IPS DF 6.9 (cell line): ENCODE data around the gene RNASE4.

Source experiments
- DNase-seq: peaks from one replicate; pipeline ENCODE4 v3.0.0-alpha.2; 2013; ENCODE audit warnings: low read depth, low spot score
- H3K27ac ChIP-seq: one replicate; pipeline ENCODE4 v1.5.1; 2013; ENCODE audit warnings: low read length, control low read depth
- H3K27me3 ChIP-seq: 2 replicates; pipeline ENCODE4 v1.6.1; 2013; ENCODE audit warnings: mild to moderate bottlenecking, low read length; ENCODE audit not compliant: control insufficient read depth, insufficient read depth
- H3K36me3 ChIP-seq: 2 replicates; pipeline ENCODE4 v1.6.1; 2013; ENCODE audit warnings: low read length; ENCODE audit not compliant: control insufficient read depth, insufficient read depth
- H3K4me1 ChIP-seq: 2 replicates; pipeline ENCODE4 v1.6.1; 2013; ENCODE audit warnings: low read length; ENCODE audit not compliant: control insufficient read depth, insufficient read depth
- H3K4me3 ChIP-seq: 2 replicates; pipeline ENCODE4 v1.5.1; 2013; ENCODE audit warnings: mild to moderate bottlenecking, low read length
- H3K9me3 ChIP-seq: 2 replicates; pipeline ENCODE4 v1.6.1; 2013; ENCODE audit warnings: low read length, inconsistent platforms; ENCODE audit not compliant: control insufficient read depth, insufficient read depth
- WGBS: extraction: QIAGEN DNeasy Blood & Tissue Kit; methylation state at CpG from one replicate; pipeline ENCODE4 v1.1.7; 2013; ENCODE audit warnings: mixed read lengths, missing lambda C conversion rate; ENCODE audit not compliant: insufficient read length, insufficient coverage; 5-methylcytosine and 5-hydroxymethylcytosine counted together

The RNASE4 gene

GRCh38 chr14:20684662-20685456, 499 bp downstream of the RNASE4 start:
- WGBS = no CpG with 5 or more reads among the region's 22 CpGs
- peak overlapping the region; percentile 86; the same call in 1 of the 2 replicates for H3K4me3 ChIP-seq
- H3K4me1 ChIP-seq = no peaks in the 10 kb centered on the region
- no peaks in the 10 kb centered on the region for H3K27me3 ChIP-seq
- no peaks in the 10 kb centered on the region for H3K36me3 ChIP-seq
- H3K9me3 ChIP-seq = no peaks in the 10 kb centered on the region
- DNase-seq = no peak
- H3K27ac ChIP-seq = no peak overlapping the region

- no peaks in the 10 kb centered on the region for H3K4me1 ChIP-seq
- no peaks in the 10 kb centered on the region for H3K36me3 ChIP-seq
- no CpG with 5 or more reads among the region's 7 CpGs for WGBS
- no peak overlapping the region for H3K27ac ChIP-seq
- no peaks in the 10 kb centered on the region for H3K27me3 ChIP-seq
- no peak for DNase-seq
- H3K9me3 ChIP-seq = no peaks in the 10 kb centered on the region
- H3K4me3 ChIP-seq = no peak overlapping the region
Observed at GRCh38 chr14:20686386-20687143, 2.2 kb downstream of the RNASE4 start.

GRCh38 chr14:20687362-20688166, 3.2 kb downstream of the RNASE4 start:
- WGBS = no CpG with 5 or more reads among the region's 5 CpGs
- Histone ChIP-seq H3K4me3 (no peak overlapping the region), H3K27ac (no peak overlapping the region), H3K9me3 (no peaks in the 10 kb centered on the region), H3K4me1 (no peaks in the 10 kb centered on the region), H3K36me3 (no peaks in the 10 kb centered on the region), H3K27me3 (no peaks in the 10 kb centered on the region)
- no peak for DNase-seq

GRCh38 chr14:20688167-20688839, 3.9 kb downstream of the RNASE4 start, which contains the start of gene ANG:
Gene ANG, plus strand, starts transcription at chr14:20688764. Its CDS starts 4,801 bp downstream, at chr14:20693565.
- Histone ChIP-seq H3K4me1 (no peaks in the 10 kb centered on the region), H3K27ac (no peak within 1 kb of the TSS), H3K36me3 (no peaks in the 10 kb centered on the region), H3K4me3 (no peak within 1 kb of the TSS), H3K27me3 (no peaks in the 10 kb centered on the region), H3K9me3 (no peaks in the 10 kb centered on the region)
- DNase-seq = no peak
- WGBS = no CpG with 5 or more reads among the region's 7 CpGs

- H3K4me1 ChIP-seq = no peaks in the 10 kb centered on the region
- WGBS = no CpG with 5 or more reads among the region's 9 CpGs
- H3K9me3 ChIP-seq = no peaks in the 10 kb centered on the region
- no peak overlapping the region for H3K4me3 ChIP-seq
- H3K36me3 ChIP-seq = no peaks in the 10 kb centered on the region
- no peak overlapping the region for H3K27ac ChIP-seq
- DNase-seq = no peak
- no peaks in the 10 kb centered on the region for H3K27me3 ChIP-seq
Observed at GRCh38 chr14:20690848-20691640, 6.7 kb downstream of the RNASE4 start.

GRCh38 chr14:20692116-20692751, 7.9 kb downstream of the RNASE4 start:
- Histone ChIP-seq H3K27ac (no peak overlapping the region), H3K9me3 (no peaks in the 10 kb centered on the region), H3K4me3 (no peak overlapping the region), H3K4me1 (no peaks in the 10 kb centered on the region), H3K36me3 (no peaks in the 10 kb centered on the region), H3K27me3 (no peaks in the 10 kb centered on the region)
- no peak for DNase-seq
- WGBS = no CpG with 5 or more reads among the region's 7 CpGs

GRCh38 chr14:20696764-20697163, 12.4 kb downstream of the RNASE4 start:
- DNase-seq = no peak
- no peaks in the 10 kb centered on the region for H3K36me3 ChIP-seq
- no peaks in the 10 kb centered on the region for H3K9me3 ChIP-seq
- no peak overlapping the region for H3K4me3 ChIP-seq
- no peaks in the 10 kb centered on the region for H3K27me3 ChIP-seq
- no peak overlapping the region for H3K27ac ChIP-seq
- WGBS = no CpG with 5 or more reads among the region's 5 CpGs
- H3K4me1 ChIP-seq = no peaks in the 10 kb centered on the region

- Histone ChIP-seq H3K9me3 (no peaks in the 10 kb centered on the region), H3K36me3 (no peaks in the 10 kb centered on the region), H3K4me1 (no peaks in the 10 kb centered on the region), H3K27ac (no peak overlapping the region), H3K4me3 (no peak overlapping the region), H3K27me3 (no peaks in the 10 kb centered on the region)
- DNase-seq = peak; percentile 45
- WGBS = no CpG with 5 or more reads among the region's 6 CpGs
Observed at GRCh38 chr14:20697273-20698017, 13.1 kb downstream of the RNASE4 start.

GRCh38 chr14:20698018-20698329, 13.6 kb downstream of the RNASE4 start:
- no peaks in the 10 kb centered on the region for H3K27me3 ChIP-seq
- H3K27ac ChIP-seq = no peak overlapping the region
- H3K4me1 ChIP-seq = no peaks in the 10 kb centered on the region
- H3K36me3 ChIP-seq = no peaks in the 10 kb centered on the region
- H3K4me3 ChIP-seq = no peak overlapping the region
- DNase-seq = no peak
- no peaks in the 10 kb centered on the region for H3K9me3 ChIP-seq
